Keratinocyte (primary cell): Measurements from ENCODE around the gene GPR63.

ENCODE experiments used
- EZH2 ChIP-seq: IDR thresholded peaks from one replicate; pipeline ENCODE4 v1.6.1; 2012; ENCODE audit warnings: inconsistent platforms, mild to moderate bottlenecking, low read length, moderate library complexity
- TF ChIP-seq, protein P1 (sequence below), 3 experiments: IDR thresholded peaks in 1 of 3; conservative IDR thresholded peaks in 1 of 3; optimal IDR thresholded peaks in 1 of 3; 2 replicates in 2 of 3; 3 replicates in 1 of 3; pipeline versions ENCODE3 to v1.5.1; 2011; ENCODE audit warnings: low read length in 3 of 3, mild to moderate bottlenecking in 3 of 3, moderate library complexity in 2 of 3, control low read depth in 1 of 3, inconsistent platforms in 1 of 3; ENCODE audit not compliant: insufficient read depth in 2 of 3; ENCODE audit errors: extremely low read depth in 1 of 3

DNA sequence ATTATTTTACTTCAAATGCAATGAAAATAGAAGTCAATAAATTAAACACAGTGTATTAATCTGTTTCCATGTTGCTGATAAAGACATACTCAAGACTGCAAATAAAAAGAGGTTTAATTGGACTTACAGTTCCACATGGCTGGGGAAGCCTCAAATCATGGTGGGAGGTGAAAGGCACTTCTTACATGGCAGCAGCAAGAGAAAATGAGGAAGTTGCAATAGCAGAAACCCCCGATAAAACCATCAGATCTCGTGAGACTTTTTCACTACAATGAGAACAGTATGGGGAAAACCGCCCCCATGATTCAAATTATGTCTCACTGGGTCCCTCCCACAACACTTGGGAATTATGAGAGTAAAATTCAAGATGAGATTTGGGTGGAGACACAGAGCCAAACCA lies 82.2 kb downstream of the GPR63 start:
- no peak for TF ChIP-seq EZH2
- TF ChIP-seq, protein P1, sequence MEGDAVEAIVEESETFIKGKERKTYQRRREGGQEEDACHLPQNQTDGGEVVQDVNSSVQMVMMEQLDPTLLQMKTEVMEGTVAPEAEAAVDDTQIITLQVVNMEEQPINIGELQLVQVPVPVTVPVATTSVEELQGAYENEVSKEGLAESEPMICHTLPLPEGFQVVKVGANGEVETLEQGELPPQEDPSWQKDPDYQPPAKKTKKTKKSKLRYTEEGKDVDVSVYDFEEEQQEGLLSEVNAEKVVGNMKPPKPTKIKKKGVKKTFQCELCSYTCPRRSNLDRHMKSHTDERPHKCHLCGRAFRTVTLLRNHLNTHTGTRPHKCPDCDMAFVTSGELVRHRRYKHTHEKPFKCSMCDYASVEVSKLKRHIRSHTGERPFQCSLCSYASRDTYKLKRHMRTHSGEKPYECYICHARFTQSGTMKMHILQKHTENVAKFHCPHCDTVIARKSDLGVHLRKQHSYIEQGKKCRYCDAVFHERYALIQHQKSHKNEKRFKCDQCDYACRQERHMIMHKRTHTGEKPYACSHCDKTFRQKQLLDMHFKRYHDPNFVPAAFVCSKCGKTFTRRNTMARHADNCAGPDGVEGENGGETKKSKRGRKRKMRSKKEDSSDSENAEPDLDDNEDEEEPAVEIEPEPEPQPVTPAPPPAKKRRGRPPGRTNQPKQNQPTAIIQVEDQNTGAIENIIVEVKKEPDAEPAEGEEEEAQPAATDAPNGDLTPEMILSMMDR (optimal IDR thresholded peaks at IDR 0.05 in 1 of 3, IDR thresholded peaks at IDR 0.05 in 1 of 3, conservative IDR thresholded peaks at IDR 0.05 in 1 of 3; ENCODE audit: extremely low read depth in 1 of 3, insufficient read depth in 2 of 3, low read length in 3 of 3) = no peak
